K562 (cell line): Measurements from ENCODE around the gene PDE11A. TPM values are rescaled to one million over a fixed set of nuclear protein-coding genes. Genes with fewer than 3 reads are reported as not detected.

Experiments used
- ATAC-seq: fragments of 200-7000 bp; cut with Tn5 transposase; 3 replicates; pipeline ENCODE4 v1.9.1; 2020; ENCODE audit warnings: moderate library complexity
- BruUV-seq: library from RNA; stranded (reverse); fragments of 400-500 nt; replicated peaks from 2 replicates; lab custom pipeline; 2021; lab: Mats Ljungman, UMichigan
- CTCF ChIA-PET: fragments of 300-600 bp; formaldehyde crosslinking; extraction: SDS; loops from one replicate; lab custom pipeline; 2021; ENCODE audit warnings: low intra/inter-chr PET ratio; lab: Yijun Ruan, JAX
- POLR2A ChIA-PET: fragments of 300-600, 350-650 bp; sonication (Branson Sonifier 250); formaldehyde crosslinking; extraction: SDS; loops from one replicate; lab custom pipeline; 2021; ENCODE audit warnings: antibody characterized with exemption, inconsistent platforms; lab: Yijun Ruan, JAX
- DNase-seq, 4 experiments: peaks; one replicate each; pipeline versions ENCODE4 v3.0.0 to v3.0.0-alpha.2; 2011 to 2018; ENCODE audit warnings: low spot score in 3 of 4, mixed read lengths in 3 of 4; ENCODE audit errors: extremely low read depth in 1 of 4
- FAIRE-seq: peaks from 2 replicates; lab custom pipeline; 2011; peaks lifted over from hg19 to GRCh38; lab: Jason Lieb, UNC
- H2AFZ ChIP-seq: 2 replicates; pipeline ENCODE4 v1.6.0; 2011; ENCODE audit warnings: low read depth, low read length, control low read depth, inconsistent platforms
- H3K27ac ChIP-seq: fragments of 200-600 bp; 3 replicates; pipeline ENCODE4 v1.8.0; 2011; ENCODE audit warnings: low read depth, mild to moderate bottlenecking, control low read depth, inconsistent platforms, low read length, moderate library complexity, mixed read lengths; ENCODE audit errors: extremely low read depth
- H3K27me3 ChIP-seq, 2 experiments: fragments of 300-600 bp in 1 of 2; 2 replicates in 1 of 2; 3 replicates in 1 of 2; pipeline versions ENCODE4 v1.6.0 to v1.8.0; 2011; ENCODE audit warnings: inconsistent platforms in 2 of 2, low read length in 2 of 2, mild to moderate bottlenecking in 1 of 2, mixed read lengths in 1 of 2, moderate library complexity in 1 of 2; ENCODE audit not compliant: control insufficient read depth in 2 of 2, insufficient read depth in 2 of 2
- H3K36me3 ChIP-seq: fragments of 300-600 bp; 3 replicates; pipeline ENCODE4 v1.8.0; 2011; ENCODE audit warnings: mild to moderate bottlenecking, low read length, inconsistent platforms; ENCODE audit not compliant: control insufficient read depth, insufficient read depth
- H3K4me1 ChIP-seq, 2 experiments: fragments of 200-600 bp in 1 of 2; replicated peaks in 1 of 2; 2 replicates in 1 of 2; 3 replicates in 1 of 2; pipeline versions ENCODE4 v1.5.1 to v1.8.0; 2011; ENCODE audit warnings: inconsistent platforms in 2 of 2, low read length in 2 of 2, mild to moderate bottlenecking in 1 of 2, mixed read lengths in 1 of 2, moderate library complexity in 1 of 2; ENCODE audit not compliant: control insufficient read depth in 2 of 2, insufficient read depth in 2 of 2
- H3K4me2 ChIP-seq: 2 replicates; pipeline ENCODE4 v1.6.1; 2011; ENCODE audit warnings: low read length, control low read depth, inconsistent platforms, mixed read lengths; ENCODE audit not compliant: insufficient read depth
- H3K4me3 ChIP-seq: fragments of 200-600 bp; sonication (generic), shearing (Covaris generic); 2 replicates; pipeline ENCODE4 v1.5.1; 2016; ENCODE audit warnings: control low read depth, inconsistent platforms
- H3K79me2 ChIP-seq: fragments of 200-600 bp; 3 replicates; pipeline ENCODE4 v1.8.0; 2011; ENCODE audit warnings: low read length, inconsistent platforms; ENCODE audit not compliant: control insufficient read depth, insufficient read depth
- H3K9ac ChIP-seq, 2 experiments: 2 replicates each; pipeline versions ENCODE4 v1.6.0 to v1.6.1; 2011; ENCODE audit warnings: low read depth in 2 of 2, low read length in 2 of 2, control low read depth in 1 of 2, inconsistent platforms in 1 of 2, mild to moderate bottlenecking in 1 of 2, mixed read lengths in 1 of 2; ENCODE audit not compliant: insufficient read depth in 1 of 2
- H3K9me1 ChIP-seq: one replicate; pipeline ENCODE4 v1.6.0; 2011; ENCODE audit warnings: inconsistent platforms, mild to moderate bottlenecking, low read length, moderate library complexity; ENCODE audit not compliant: control insufficient read depth, insufficient read depth
- H3K9me3 ChIP-seq: replicated peaks from 2 replicates; pipeline ENCODE4 v1.5.1; 2011; ENCODE audit warnings: low read depth, low read length, inconsistent platforms; ENCODE audit not compliant: control insufficient read depth, insufficient read depth
- H4K20me1 ChIP-seq: replicated peaks from 2 replicates; pipeline ENCODE4 v1.6.1; 2011; ENCODE audit warnings: low read length, inconsistent platforms, mixed read lengths; ENCODE audit not compliant: control insufficient read depth, insufficient read depth
- ADNP ChIP-seq: fragments of 200-800 bp; sonication (Bioruptor generic); IDR thresholded peaks from 2 replicates; pipeline ENCODE4 v1.6.1; 2016; ENCODE audit warnings: missing genetic modification characterization, missing compliant biosample characterization
- BACH1 ChIP-seq: fragments of 200-800 bp; sonication (Bioruptor generic); IDR thresholded peaks from 2 replicates; pipeline ENCODE4 v1.6.1; 2016; ENCODE audit warnings: missing genetic modification characterization, missing compliant biosample characterization
- CAMTA2 ChIP-seq: fragments of 250-450 bp; sonication (Bioruptor Pico); conservative IDR thresholded peaks from 2 replicates; pipeline ENCODE4 v1.5.1; 2022
- CBFA2T3 ChIP-seq: fragments of 450-650 bp; IDR thresholded peaks from 2 replicates; pipeline ENCODE4 v1.6.1; 2017
- CHCHD3 ChIP-seq: fragments of 250-450 bp; sonication (Bioruptor Pico); IDR thresholded peaks from 2 replicates; pipeline ENCODE4 v2.1.2; 2022; ENCODE audit warnings: mild to moderate bottlenecking
- CHD2 ChIP-seq: IDR thresholded peaks from 2 replicates; pipeline ENCODE4 v1.6.1; 2011; ENCODE audit warnings: low read depth, low read length
- CREB5 ChIP-seq: fragments of 250-450 bp; sonication (Bioruptor Pico); IDR thresholded peaks from 2 replicates; pipeline ENCODE4 v1.5.0; 2020; ENCODE audit warnings: mild to moderate bottlenecking
- LCOR ChIP-seq: sonication (generic); formaldehyde crosslinking; IDR thresholded peaks from 2 replicates; pipeline ENCODE4 v1.8.0; 2022; ENCODE audit warnings: mild to moderate bottlenecking, missing genetic modification reagents
- MBD2 ChIP-seq: sonication (generic); IDR thresholded peaks from 2 replicates; pipeline ENCODE4 v1.6.1; 2016; ENCODE audit warnings: low read depth, borderline replicate concordance
- NR3C1 ChIP-seq: sonication (generic); formaldehyde crosslinking; IDR thresholded peaks from 2 replicates; pipeline ENCODE4 v1.8.1; 2022; ENCODE audit warnings: missing genetic modification reagents
- ZC3H4 ChIP-seq: sonication (generic); formaldehyde crosslinking; IDR thresholded peaks from 2 replicates; pipeline ENCODE4 v1.9.0; 2021; ENCODE audit warnings: missing genetic modification reagents, borderline replicate concordance
- ZFP91 ChIP-seq: sonication (generic); formaldehyde crosslinking; IDR thresholded peaks from 2 replicates; pipeline ENCODE4 v1.8.0; 2022; ENCODE audit warnings: mild to moderate bottlenecking, missing genetic modification reagents
- ZNF57 ChIP-seq: fragments of 450-650 bp; formaldehyde crosslinking; IDR thresholded peaks from 2 replicates; pipeline ENCODE4 v1.4.0; 2020; ENCODE audit warnings: mild to moderate bottlenecking, moderate library complexity
- ZNF592 ChIP-seq: fragments of 450-650 bp; IDR thresholded peaks from 2 replicates; pipeline ENCODE4 v1.6.1; 2017; ENCODE audit warnings: antibody characterized with exemption, mild to moderate bottlenecking
- WGBS: fragments of 100-300 bp; shearing (Covaris generic); methylation state at CpG from one replicate; pipeline ENCODE4 v1.1.6; 2016; ENCODE audit warnings: low coverage, mixed read lengths; ENCODE audit not compliant: insufficient coverage; ENCODE audit errors: missing lambda C conversion rate; 5-methylcytosine and 5-hydroxymethylcytosine counted together
- in situ Hi-C: fragments of 300-500 bp; cut with MboI; formaldehyde crosslinking; loops from 4 replicates; pipeline ENCODE4 v1.15.0; 2018; ENCODE audit warnings: inconsistent platforms, mixed read lengths
- intact Hi-C: fragments of 100-400 bp; cut with micrococcal nuclease; formaldehyde crosslinking; loops from 2 replicates; pipeline ENCODE4 v1.14.2; 2022
- polyA plus RNA-seq, 8 experiments: library from polyadenylated mRNA; depleted of rRNA in 4 of 8; stranded (reverse) in 5 of 8; unstranded in 3 of 8; fragments of >200 nt; fragmentation: Nextera tagmentation in 2 of 8; fragmentation: Illumina TruSeq in 1 of 8; extraction: Ambion mirVana in 2 of 8; extraction: Trizol in 1 of 8; gene quantifications; 2 replicates each; pipeline versions ENCODE4 v1.2.1 to v1.2.3, GENCODE V29; 2011 to 2014; ENCODE audit warnings: inconsistent platforms in 1 of 8, missing spikeins in 1 of 8
- total RNA-seq, 7 experiments: library from RNA; depleted of rRNA in 6 of 7; stranded (reverse); fragments of >200 nt in 6 of 7; fragmentation: Illumina TruSeq in 2 of 7; extraction: Trizol in 2 of 7; gene quantifications; 2 replicates each; pipeline versions ENCODE4 v1.2.1 to v1.2.3, GENCODE V29; 2011 to 2021; ENCODE audit warnings: low replicate concordance in 1 of 7

PDE11A gene
- total and polyA plus RNA-seq, 9 of the 15 experiments (the other 6 are each of a cell fraction or from before 2014, with no cell fraction given), result 3.2 to 22.1 (median 5.7) TPM

- TF ChIP-seq ZNF592 (no peak), BACH1 (tag) (0 out of 2 replicates have a peak, but pooled peaks have one; percentile 21), CAMTA2 (CRISPR knock-in tag) (no peak), MBD2 (no peak), CHD2 (no peak)
Measured at GRCh38 chr2:177673602-177674595, 398.7 kb downstream of the PDE11A start (continued).

GRCh38 chr2:177671662-177672061 is 400.9 kb downstream of the PDE11A start:
- in situ Hi-C loops, result no loop called here
- Histone ChIP-seq H4K20me1 (no peaks in the 10 kb centered on the region), H3K9me3 (no peaks in the 10 kb centered on the region), H3K9me1 (no peaks in the 10 kb centered on the region), H3K4me2 (no peak overlapping the region), H3K4me1 (no peaks in the 10 kb centered on the region), H3K9ac (no peak overlapping the region), H3K36me3 (no peaks in the 10 kb centered on the region), H2AFZ (no peak overlapping the region), H3K4me3 (no peak overlapping the region), H3K27me3 (no peaks in the 10 kb centered on the region; a peak in 1 of 5 replicates), H3K79me2 (no peaks in the 10 kb centered on the region), H3K27ac (no peak overlapping the region)
- FAIRE-seq (no peak), DNase-seq (no peak), ATAC-seq (no peak)
- BruUV-seq, result no TSS peak
- ChIA-PET POLR2A (interaction anchor here (1.4 kb wide), 1 partner anchor 33 kb away, joined by 3 read pairs; no protein-coding TSS in a partner anchor), CTCF (no interaction called here)
- WGBS, result 6% methylated on average over 4 of the region's 4 CpGs
- intact Hi-C loops, result no loop called here
- TF ChIP-seq ZFP91 (CRISPR knock-in tag), result no peak
- TF ChIP-seq ZC3H4 (CRISPR knock-in tag), result no peak
- TF ChIP-seq CBFA2T3, result no peak
- no peak for TF ChIP-seq LCOR (CRISPR knock-in tag)
- TF ChIP-seq CREB5, result no peak
- TF ChIP-seq ZNF57, result no peak
- TF ChIP-seq ADNP (tag), result no peak
- TF ChIP-seq NR3C1, result no peak
- TF ChIP-seq CHCHD3 (CRISPR knock-in tag), result no peak
